A549 treated with GW870086 at 1 μM for 4 hours (cell line): ENCODE results near the gene LIMD2. TPM values are rescaled to one million over a fixed set of nuclear protein-coding genes. Genes with fewer than 3 reads are reported as not detected.

Experiments used
- total RNA-seq: library from RNA; stranded (reverse); fragments of 200-300 nt; extraction: Qiagen RNA extraction; gene quantifications from 5 replicates; pipeline ENCODE4 v1.2.3, GENCODE V29; 2022; ENCODE audit warnings: low read depth

Gene LIMD2
- 8.3 to 12.9 TPM (median 11.1 TPM) in 5 replicates for total RNA-seq

DNA sequence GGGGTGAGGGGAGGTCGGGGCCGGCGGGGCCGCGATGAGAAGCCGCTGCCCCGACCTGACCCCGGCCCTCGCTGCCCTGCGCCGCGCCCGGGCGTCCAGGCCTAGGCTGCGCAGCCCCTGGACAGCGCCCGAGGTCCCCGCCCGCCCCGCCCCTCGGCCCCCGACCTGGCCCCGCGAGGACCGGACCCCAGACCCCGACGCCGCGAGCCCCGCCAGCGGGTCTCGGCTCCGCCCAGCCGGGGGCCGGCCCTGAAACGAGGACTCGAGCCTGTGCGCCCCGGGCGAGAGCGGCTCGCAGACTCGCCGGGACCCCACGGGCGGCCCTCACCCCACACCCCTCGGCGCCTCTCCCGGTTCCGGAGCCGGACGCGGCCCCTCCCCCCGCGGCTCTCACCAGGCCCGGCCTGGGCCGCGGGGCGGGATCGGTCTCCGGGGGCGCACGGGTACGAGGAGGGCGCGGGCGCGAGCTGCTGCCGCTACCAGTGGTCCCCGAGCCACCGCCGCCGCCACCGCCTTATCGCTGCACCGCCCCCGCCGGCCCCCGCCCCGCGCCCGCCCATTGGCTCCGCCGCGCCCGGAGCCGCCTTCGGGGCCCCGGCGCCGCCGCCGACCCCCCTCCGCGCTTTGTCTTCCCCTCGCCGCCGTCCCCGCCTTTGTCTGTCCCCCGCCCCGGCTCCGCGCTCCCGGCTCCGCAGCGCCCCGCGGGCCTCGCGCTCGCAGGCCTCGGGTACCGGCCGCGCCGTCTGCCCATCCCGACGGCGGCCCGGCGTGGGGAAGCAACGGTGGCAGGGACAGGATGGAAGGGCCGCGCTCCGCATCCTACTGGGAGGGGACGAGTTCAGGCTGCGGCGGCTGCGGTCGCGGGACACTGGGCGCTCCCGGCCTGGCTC lies at the start of gene LIMD2:
LIMD2 (minus strand) TSS at position 488 of the 890 bp plus-strand sequence. CDS start 827 bp downstream, outside the sequence.

DNA sequence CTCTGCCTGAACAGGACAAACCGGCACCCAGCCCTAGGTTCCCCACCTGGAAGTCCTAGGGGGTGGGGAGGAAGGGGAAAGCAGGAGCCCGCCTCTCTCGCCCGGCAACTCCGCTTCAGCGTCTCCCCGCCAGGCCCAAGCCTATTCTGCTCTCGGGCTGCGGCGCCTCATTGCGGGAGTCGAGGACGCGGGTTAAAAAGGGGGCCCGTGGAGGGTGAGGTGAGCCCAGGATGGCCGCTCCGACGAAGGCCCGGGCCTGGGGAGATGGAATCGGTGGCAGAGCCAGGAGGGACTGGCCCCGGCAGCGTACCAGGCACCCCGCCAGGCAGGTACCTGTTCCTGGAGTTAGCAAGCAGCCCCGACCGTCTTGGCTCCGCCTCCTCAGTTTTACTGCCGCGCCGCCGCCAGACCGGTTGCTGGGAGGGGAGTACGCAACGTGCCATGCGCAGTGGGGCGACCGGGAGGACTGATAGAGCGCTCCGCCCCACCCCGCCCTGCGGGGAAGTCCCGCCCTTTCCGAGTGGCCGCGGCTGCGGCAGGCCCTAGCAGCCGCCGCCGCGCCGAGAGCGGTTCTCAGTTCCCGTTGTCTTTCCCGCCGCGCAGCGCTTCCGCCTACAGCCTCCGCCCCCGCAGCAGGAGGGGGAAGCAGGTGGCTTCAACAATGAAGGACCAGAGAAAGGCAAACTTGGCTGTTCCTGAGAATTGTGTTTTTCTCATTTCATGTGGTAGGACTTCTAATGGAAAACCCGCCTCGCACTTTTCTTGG lies 41.7 kb upstream of the LIMD2 start, which contains the start of gene STRADA:
STRADA (minus strand) TSS at position 392 of the 766 bp plus-strand sequence. CDS start 13,430 bp downstream, outside the sequence.

Other genes with a start within 250 kb of the LIMD2 start
- gene ACE, start 223.1 kb downstream of the LIMD2 start, total RNA-seq: 0.94 to 2.1 TPM (median 1.7 TPM) in 5 replicates
- not detected in 5 replicates for gene KCNH6, start 176.8 kb downstream of the LIMD2 start, total RNA-seq
- 44.6 to 64.5 TPM (median 55.8 TPM) in 5 replicates for gene DCAF7, start 149.6 kb downstream of the LIMD2 start, total RNA-seq
- 49.0 to 57.3 TPM (median 55.2 TPM) in 5 replicates for gene TACO1, start 99.2 kb downstream of the LIMD2 start, total RNA-seq
- 13.1 to 17.9 TPM (median 16.0 TPM) in 5 replicates for gene MAP3K3, start 77.7 kb downstream of the LIMD2 start, total RNA-seq
- gene STRADA, start 41.7 kb upstream of the LIMD2 start, total RNA-seq: 23.8 to 26.8 TPM (median 25.4 TPM) in 5 replicates
- 88.0 to 123 TPM (median 102 TPM) in 5 replicates for gene CCDC47, start 73.5 kb upstream of the LIMD2 start, total RNA-seq
- gene DDX42, start 74.0 kb upstream of the LIMD2 start, total RNA-seq: 86.4 to 99.2 TPM (median 98.0 TPM) in 5 replicates
- 205 to 229 TPM (median 215 TPM) in 5 replicates for gene PSMC5, start 127.3 kb upstream of the LIMD2 start, total RNA-seq
- 49.7 to 66.5 TPM (median 55.4 TPM) in 5 replicates for gene FTSJ3, start 127.5 kb upstream of the LIMD2 start, total RNA-seq
- 50.2 to 63.7 TPM (median 60.2 TPM) in 5 replicates for gene SMARCD2, start 142.6 kb upstream of the LIMD2 start, total RNA-seq
- not detected in 5 replicates for gene CSH2, start 173.6 kb upstream of the LIMD2 start, total RNA-seq
- gene GH2, start 181.8 kb upstream of the LIMD2 start, total RNA-seq: not detected in 5 replicates
- not detected in 5 replicates for gene CSH1, start 196.4 kb upstream of the LIMD2 start, total RNA-seq
- not detected in 5 replicates for gene CSHL1, start 211.1 kb upstream of the LIMD2 start, total RNA-seq
- gene GH1, start 218.7 kb upstream of the LIMD2 start, total RNA-seq: not detected in 5 replicates
- not detected in 5 replicates for gene CD79B, start 232.2 kb upstream of the LIMD2 start, total RNA-seq